Left hindlimb (tissue), 1 donor: ENCODE results near the gene PLEKHA8.
A peak's percentile ranks its signal among the peaks of the same experiment; 100 is the strongest.
"Not testable (repeated sequence)": the region's sequence is repeated elsewhere in the genome, so short reads cannot be mapped to it uniquely, and the experiment has no call there.

Source experiments
- DNase-seq: peaks from one replicate; pipeline ENCODE4 v3.0.0-alpha.2; 2018

Gene PLEKHA8

GRCh38 chr7:30026229-30027064, 1.8 kb upstream of the PLEKHA8 start, which contains the start of gene FKBP14:
Gene FKBP14, minus strand, starts transcription at chr7:30026702. Its CDS starts 194 bp downstream, at chr7:30026508.
- DNase-seq: peak; percentile 98

GRCh38 chr7:30027065-30027456, 1.2 kb upstream of the PLEKHA8 start:
- no peak for DNase-seq

- DNase-seq: no peak
These were observed 434 bp upstream of the PLEKHA8 start for GRCh38 chr7:30027740-30028215.

- peak; percentile 49 for DNase-seq
These were observed 780 bp downstream of the PLEKHA8 start for GRCh38 chr7:30028749-30029635.

GRCh38 chr7:30029696-30030095, 1.5 kb downstream of the PLEKHA8 start:
- DNase-seq: no peak

GRCh38 chr7:30032310-30033125, 4.3 kb downstream of the PLEKHA8 start:
- DNase-seq: no peak

GRCh38 chr7:30034501-30034900, 6.3 kb downstream of the PLEKHA8 start:
- DNase-seq: no peak

- no peak for DNase-seq
These were observed 8.0 kb downstream of the PLEKHA8 start for GRCh38 chr7:30036220-30036619.

- no peak for DNase-seq
These were observed 10.2 kb downstream of the PLEKHA8 start for GRCh38 chr7:30038196-30038980.

- DNase-seq: no peak
These were observed 12.7 kb downstream of the PLEKHA8 start for GRCh38 chr7:30040938-30041337.

GRCh38 chr7:30041526-30042269, 13.5 kb downstream of the PLEKHA8 start:
- DNase-seq: no peak

GRCh38 chr7:30046127-30046770, 18.0 kb downstream of the PLEKHA8 start:
- DNase-seq: no peak

- no peak for DNase-seq
These were observed 18.9 kb downstream of the PLEKHA8 start for GRCh38 chr7:30047124-30047523.

- DNase-seq: no peak
These were observed 20.4 kb downstream of the PLEKHA8 start for GRCh38 chr7:30048582-30048981.

- DNase-seq: no peak
These were observed 21.0 kb downstream of the PLEKHA8 start for GRCh38 chr7:30049173-30049572.

- DNase-seq: no peak
These were observed 24.9 kb downstream of the PLEKHA8 start for GRCh38 chr7:30053068-30053467.

GRCh38 chr7:30057741-30058140, 29.5 kb downstream of the PLEKHA8 start:
- DNase-seq: no peak

- DNase-seq: not testable (repeated sequence)
These were observed 33.6 kb downstream of the PLEKHA8 start for GRCh38 chr7:30061786-30062185.

- DNase-seq: no peak
These were observed 34.4 kb downstream of the PLEKHA8 start for GRCh38 chr7:30062587-30062986.

GRCh38 chr7:30065746-30066145, 37.5 kb downstream of the PLEKHA8 start:
- DNase-seq: no peak

GRCh38 chr7:30066687-30067086, 38.5 kb downstream of the PLEKHA8 start:
- DNase-seq: no peak
